Transverse colon (tissue), 4 donors: ENCODE measurements around the gene TMED8.

ENCODE experiments used
- POLR2A ChIP-seq: fragments of 450-650 bp; IDR thresholded peaks from one replicate; pipeline ENCODE4 v1.6.1; 2016; ENCODE audit warnings: antibody characterized with exemption, mild to moderate bottlenecking, moderate library complexity
- POLR2AphosphoS5 ChIP-seq, 3 donors: sonication (generic); formaldehyde crosslinking; IDR thresholded peaks; one replicate each; pipeline ENCODE4 v1.6.1; 2016; ENCODE audit warnings: antibody characterized with exemption in 3 of 3
- TF ChIP-seq, protein P1 (sequence below), 5 experiments: fragments of 200-600 bp in 3 of 5; fragments of 450-650 bp in 2 of 5; sonication (generic) in 3 of 5; IDR thresholded peaks; 1 replicate in 2 of 5; 2 replicates in 3 of 5; pipeline ENCODE4 v1.5.1; 2016 to 2017; ENCODE audit warnings: antibody characterized with exemption in 5 of 5, inconsistent platforms in 3 of 5, mild to moderate bottlenecking in 2 of 5, moderate library complexity in 1 of 5

DNA sequence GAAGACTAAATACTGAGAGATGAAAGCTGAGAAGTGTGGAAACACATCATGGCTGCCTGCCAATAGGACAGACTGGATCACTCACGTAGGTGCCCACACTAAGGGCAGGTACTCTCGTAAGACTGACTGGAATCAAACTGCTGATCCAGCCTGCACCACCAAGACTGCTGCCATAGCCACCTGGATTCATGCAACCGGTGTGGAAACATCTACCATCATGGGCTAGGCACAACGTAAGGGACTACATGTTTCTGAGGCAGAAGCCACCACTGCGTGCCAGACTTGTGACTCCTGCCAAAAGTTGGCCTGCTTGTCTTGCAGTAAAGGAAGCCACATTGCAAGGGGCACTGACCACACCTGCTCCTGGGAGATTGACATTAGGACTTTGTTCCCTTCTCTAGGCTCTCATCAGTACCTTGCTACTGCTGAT is 60.0 kb downstream of the TMED8 start:
- TF ChIP-seq POLR2A (no peak), POLR2AphosphoS5 (IDR thresholded peaks at IDR 0.05) (no peak)
- TF ChIP-seq, protein P1, sequence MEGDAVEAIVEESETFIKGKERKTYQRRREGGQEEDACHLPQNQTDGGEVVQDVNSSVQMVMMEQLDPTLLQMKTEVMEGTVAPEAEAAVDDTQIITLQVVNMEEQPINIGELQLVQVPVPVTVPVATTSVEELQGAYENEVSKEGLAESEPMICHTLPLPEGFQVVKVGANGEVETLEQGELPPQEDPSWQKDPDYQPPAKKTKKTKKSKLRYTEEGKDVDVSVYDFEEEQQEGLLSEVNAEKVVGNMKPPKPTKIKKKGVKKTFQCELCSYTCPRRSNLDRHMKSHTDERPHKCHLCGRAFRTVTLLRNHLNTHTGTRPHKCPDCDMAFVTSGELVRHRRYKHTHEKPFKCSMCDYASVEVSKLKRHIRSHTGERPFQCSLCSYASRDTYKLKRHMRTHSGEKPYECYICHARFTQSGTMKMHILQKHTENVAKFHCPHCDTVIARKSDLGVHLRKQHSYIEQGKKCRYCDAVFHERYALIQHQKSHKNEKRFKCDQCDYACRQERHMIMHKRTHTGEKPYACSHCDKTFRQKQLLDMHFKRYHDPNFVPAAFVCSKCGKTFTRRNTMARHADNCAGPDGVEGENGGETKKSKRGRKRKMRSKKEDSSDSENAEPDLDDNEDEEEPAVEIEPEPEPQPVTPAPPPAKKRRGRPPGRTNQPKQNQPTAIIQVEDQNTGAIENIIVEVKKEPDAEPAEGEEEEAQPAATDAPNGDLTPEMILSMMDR (IDR thresholded peaks at IDR 0.05) = no peak
